Measurements from ENCODE around the gene BEST1. TPM values are rescaled to one million over a fixed set of nuclear protein-coding genes. Genes with fewer than 3 reads are reported as not detected.

BEST1 gene
- total RNA-seq, 1 experiment from 2014 or later: 0.17 TPM

DNA sequence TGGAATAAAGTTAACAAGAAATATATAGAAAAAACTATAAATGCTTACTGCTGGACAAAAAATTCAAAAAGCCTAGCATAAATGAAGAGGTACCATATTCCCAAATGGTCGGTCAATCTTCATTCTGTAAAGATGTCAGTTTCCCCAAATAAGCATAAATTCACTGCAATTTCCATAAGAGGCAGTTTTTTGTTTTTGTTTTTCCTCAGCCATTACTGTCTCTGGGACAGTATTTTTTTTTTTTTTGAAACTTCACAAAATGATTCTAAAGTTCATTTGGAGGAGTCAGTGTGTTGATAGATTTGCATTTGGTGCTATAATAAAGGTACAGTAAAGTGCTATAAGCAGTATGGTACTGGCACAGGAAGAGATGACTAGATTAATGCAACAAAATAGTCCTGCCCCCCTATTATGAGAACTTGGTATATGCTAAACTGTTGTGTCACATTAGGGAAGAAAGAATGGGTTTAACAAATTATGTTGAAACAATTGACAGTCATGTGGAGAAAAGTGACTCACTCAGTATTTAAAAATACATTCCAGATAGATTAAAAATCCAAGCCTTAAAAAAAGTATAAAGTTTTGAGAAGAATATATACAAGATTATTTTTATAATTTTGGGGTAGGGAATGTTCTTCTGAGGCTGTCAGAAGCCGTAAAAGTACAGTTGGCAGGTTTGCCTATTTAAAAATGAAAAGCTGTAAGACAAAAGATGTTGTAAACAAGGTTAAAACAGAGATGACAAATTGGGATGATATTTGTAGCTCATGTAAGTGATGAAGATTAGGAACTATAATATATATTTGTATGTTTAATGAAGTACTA lies 19.9 kb downstream of the BEST1 start:
- H3K4me3 Mint-ChIP-seq: no peak overlapping the region

DNA sequence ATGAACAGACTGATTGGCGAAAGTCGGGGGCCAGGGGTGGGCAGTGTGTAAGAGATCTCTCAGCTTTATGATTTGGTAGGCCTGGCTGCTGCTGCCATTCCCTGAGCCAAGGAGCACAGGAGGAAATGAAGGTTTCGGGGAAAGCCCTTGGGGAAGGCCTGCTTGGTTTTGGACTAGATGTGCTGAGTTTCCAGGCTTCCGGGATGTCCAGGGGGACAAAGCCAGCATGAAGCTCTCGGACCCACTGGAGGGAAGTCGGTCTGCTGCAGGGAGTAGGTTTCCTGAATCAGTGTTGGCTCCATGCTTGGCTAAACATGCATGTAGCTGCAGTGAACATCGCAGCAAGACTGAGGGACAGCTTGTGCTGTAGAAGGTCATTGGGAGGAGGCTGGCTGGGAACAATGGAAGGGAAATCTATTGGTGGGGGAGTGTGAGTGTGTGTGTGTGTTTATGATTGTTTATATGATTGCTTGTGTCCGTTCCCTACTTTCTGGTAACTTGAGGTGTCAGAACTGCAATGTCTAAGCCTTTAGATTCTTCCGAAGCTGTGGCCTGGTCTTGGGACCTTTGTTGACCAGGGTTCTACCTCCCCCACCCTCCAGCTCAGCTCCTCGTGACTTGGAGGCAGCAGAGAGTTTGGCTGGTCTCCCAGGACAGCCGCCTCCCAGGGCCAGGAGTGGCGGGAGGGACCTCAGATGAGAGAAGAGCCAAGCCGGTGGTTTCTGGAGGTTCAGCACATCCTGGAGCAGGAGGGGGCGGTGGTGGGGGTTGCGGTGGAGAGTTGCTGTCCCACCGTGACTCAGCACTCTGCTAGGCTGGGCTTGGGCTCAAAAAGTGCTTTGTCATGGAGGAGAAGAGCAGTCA lies 21.3 kb downstream of the BEST1 start:
- peaks cover 2% of the 10 kb centered on the region for H3K36me3 Mint-ChIP-seq
- peak; percentile 98 for DNase-seq (ENCODE audit: low spot score)
- H3K9me3 Mint-ChIP-seq: no peaks in the 10 kb centered on the region
- peak; percentile 65 for ATAC-seq
- H3K27me3 Mint-ChIP-seq (ENCODE audit: low read depth): peaks cover 2% of the 10 kb centered on the region; the same call in 1 of the 2 replicates
- H3K4me1 Mint-ChIP-seq: peaks cover 51% of the 10 kb centered on the region
- peak overlapping the region; percentile 27 for H3K4me3 Mint-ChIP-seq
- POLR2A ChIA-PET: interaction anchor here (0.6 to 1.2 kb wide), 4 partner anchors 11 to 163 kb away, joined by 3 to 5 read pairs (median 3); no protein-coding TSS in a partner anchor
- CTCF ChIA-PET: interaction anchor here (0.6 to 3.4 kb wide), 10 partner anchors 22 to 191 kb away, joined by 3 to 35 read pairs (median 4); partner anchors contain the start of gene BEST1
- peak overlapping the region; percentile 96 for H3K27ac Mint-ChIP-seq
- TF ChIP-seq, protein P1, sequence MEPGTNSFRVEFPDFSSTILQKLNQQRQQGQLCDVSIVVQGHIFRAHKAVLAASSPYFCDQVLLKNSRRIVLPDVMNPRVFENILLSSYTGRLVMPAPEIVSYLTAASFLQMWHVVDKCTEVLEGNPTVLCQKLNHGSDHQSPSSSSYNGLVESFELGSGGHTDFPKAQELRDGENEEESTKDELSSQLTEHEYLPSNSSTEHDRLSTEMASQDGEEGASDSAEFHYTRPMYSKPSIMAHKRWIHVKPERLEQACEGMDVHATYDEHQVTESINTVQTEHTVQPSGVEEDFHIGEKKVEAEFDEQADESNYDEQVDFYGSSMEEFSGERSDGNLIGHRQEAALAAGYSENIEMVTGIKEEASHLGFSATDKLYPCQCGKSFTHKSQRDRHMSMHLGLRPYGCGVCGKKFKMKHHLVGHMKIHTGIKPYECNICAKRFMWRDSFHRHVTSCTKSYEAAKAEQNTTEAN (CRISPR knock-in tag; IDR thresholded peaks at IDR 0.05): no peak
- TF ChIP-seq CBFB (CRISPR knock-in tag; IDR thresholded peaks at IDR 0.05; ENCODE audit: low read depth) (no peak), CREB1 (CRISPR knock-in tag; IDR thresholded peaks at IDR 0.05) (no peak), FOXP1 (CRISPR knock-in tag; IDR thresholded peaks at IDR 0.05; ENCODE audit: borderline replicate concordance) (0 out of 2 replicates have a peak, but pooled peaks have one; percentile 31)
- TF ChIP-seq, protein P2, sequence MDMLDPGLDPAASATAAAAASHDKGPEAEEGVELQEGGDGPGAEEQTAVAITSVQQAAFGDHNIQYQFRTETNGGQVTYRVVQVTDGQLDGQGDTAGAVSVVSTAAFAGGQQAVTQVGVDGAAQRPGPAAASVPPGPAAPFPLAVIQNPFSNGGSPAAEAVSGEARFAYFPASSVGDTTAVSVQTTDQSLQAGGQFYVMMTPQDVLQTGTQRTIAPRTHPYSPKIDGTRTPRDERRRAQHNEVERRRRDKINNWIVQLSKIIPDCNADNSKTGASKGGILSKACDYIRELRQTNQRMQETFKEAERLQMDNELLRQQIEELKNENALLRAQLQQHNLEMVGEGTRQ (CRISPR knock-in tag; IDR thresholded peaks at IDR 0.05): peak; percentile 45; the same call in 1 of the 2 replicates
- TF ChIP-seq, protein P3, sequence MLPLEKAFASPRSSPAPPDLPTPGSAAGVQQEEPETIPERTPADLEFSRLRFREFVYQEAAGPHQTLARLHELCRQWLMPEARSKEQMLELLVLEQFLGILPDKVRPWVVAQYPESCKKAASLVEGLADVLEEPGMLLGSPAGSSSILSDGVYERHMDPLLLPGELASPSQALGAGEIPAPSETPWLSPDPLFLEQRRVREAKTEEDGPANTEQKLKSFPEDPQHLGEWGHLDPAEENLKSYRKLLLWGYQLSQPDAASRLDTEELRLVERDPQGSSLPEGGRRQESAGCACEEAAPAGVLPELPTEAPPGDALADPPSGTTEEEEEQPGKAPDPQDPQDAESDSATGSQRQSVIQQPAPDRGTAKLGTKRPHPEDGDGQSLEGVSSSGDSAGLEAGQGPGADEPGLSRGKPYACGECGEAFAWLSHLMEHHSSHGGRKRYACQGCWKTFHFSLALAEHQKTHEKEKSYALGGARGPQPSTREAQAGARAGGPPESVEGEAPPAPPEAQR (CRISPR knock-in tag; IDR thresholded peaks at IDR 0.05): no peak
- TF ChIP-seq, protein P4, sequence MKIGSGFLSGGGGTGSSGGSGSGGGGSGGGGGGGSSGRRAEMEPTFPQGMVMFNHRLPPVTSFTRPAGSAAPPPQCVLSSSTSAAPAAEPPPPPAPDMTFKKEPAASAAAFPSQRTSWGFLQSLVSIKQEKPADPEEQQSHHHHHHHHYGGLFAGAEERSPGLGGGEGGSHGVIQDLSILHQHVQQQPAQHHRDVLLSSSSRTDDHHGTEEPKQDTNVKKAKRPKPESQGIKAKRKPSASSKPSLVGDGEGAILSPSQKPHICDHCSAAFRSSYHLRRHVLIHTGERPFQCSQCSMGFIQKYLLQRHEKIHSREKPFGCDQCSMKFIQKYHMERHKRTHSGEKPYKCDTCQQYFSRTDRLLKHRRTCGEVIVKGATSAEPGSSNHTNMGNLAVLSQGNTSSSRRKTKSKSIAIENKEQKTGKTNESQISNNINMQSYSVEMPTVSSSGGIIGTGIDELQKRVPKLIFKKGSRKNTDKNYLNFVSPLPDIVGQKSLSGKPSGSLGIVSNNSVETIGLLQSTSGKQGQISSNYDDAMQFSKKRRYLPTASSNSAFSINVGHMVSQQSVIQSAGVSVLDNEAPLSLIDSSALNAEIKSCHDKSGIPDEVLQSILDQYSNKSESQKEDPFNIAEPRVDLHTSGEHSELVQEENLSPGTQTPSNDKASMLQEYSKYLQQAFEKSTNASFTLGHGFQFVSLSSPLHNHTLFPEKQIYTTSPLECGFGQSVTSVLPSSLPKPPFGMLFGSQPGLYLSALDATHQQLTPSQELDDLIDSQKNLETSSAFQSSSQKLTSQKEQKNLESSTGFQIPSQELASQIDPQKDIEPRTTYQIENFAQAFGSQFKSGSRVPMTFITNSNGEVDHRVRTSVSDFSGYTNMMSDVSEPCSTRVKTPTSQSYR (CRISPR knock-in tag; IDR thresholded peaks at IDR 0.05): peak; percentile 59; the same call in 1 of the 2 replicates

More for the DNA sequence above, 19.9 kb downstream of the BEST1 start:
- CTCF ChIA-PET: interaction anchor here (0.7 to 2.8 kb wide), 4 partner anchors 15 to 112 kb away, joined by 4 to 33 read pairs (median 15); partner anchors contain the start of gene BEST1
- no peak overlapping the region; the same call in 1 of the 2 replicates for H3K27ac Mint-ChIP-seq
- H3K27me3 Mint-ChIP-seq (ENCODE audit: low read depth): peaks cover 2% of the 10 kb centered on the region; the same call in 1 of the 2 replicates
- peaks cover 55% of the 10 kb centered on the region for H3K4me1 Mint-ChIP-seq
- ATAC-seq (no peak), DNase-seq (ENCODE audit: low spot score) (no peak)
- TF ChIP-seq ZNF138 (CRISPR knock-in tag; conservative IDR thresholded peaks at IDR 0.05) (no peak), TP53 (CRISPR knock-in tag; IDR thresholded peaks at IDR 0.05) (no peak), OVOL2 (CRISPR knock-in tag; IDR thresholded peaks at IDR 0.05; ENCODE audit: borderline replicate concordance) (no peak), CREB1 (CRISPR knock-in tag; IDR thresholded peaks at IDR 0.05) (no peak), NR1H2 (CRISPR knock-in tag; IDR thresholded peaks at IDR 0.05) (no peak), GABPB1 (CRISPR knock-in tag; IDR thresholded peaks at IDR 0.05) (no peak), TEAD1 (CRISPR knock-in tag; IDR thresholded peaks at IDR 0.05) (no peak), TEAD4 (CRISPR knock-in tag; IDR thresholded peaks at IDR 0.05) (no peak), ELF4 (CRISPR knock-in tag; IDR thresholded peaks at IDR 0.05; ENCODE audit: low read depth) (no peak), ZNF423 (CRISPR knock-in tag; IDR thresholded peaks at IDR 0.05) (no peak), SOX15 (CRISPR knock-in tag; IDR thresholded peaks at IDR 0.05) (no peak), ESRRA (CRISPR knock-in tag; IDR thresholded peaks at IDR 0.05; ENCODE audit: borderline replicate concordance) (no peak)
- TF ChIP-seq, protein P5, sequence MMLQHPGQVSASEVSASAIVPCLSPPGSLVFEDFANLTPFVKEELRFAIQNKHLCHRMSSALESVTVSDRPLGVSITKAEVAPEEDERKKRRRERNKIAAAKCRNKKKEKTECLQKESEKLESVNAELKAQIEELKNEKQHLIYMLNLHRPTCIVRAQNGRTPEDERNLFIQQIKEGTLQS (CRISPR knock-in tag; conservative IDR thresholded peaks at IDR 0.05): no peak
- TF ChIP-seq, protein P6, sequence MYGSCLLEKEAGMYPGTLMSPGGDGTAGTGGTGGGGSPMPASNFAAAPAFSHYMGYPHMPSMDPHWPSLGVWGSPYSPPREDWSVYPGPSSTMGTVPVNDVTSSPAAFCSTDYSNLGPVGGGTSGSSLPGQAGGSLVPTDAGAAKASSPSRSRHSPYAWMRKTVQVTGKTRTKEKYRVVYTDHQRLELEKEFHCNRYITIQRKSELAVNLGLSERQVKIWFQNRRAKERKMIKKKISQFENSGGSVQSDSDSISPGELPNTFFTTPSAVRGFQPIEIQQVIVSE (CRISPR knock-in tag; IDR thresholded peaks at IDR 0.05; ENCODE audit: borderline replicate concordance): no peak
- TF ChIP-seq, protein P7, sequence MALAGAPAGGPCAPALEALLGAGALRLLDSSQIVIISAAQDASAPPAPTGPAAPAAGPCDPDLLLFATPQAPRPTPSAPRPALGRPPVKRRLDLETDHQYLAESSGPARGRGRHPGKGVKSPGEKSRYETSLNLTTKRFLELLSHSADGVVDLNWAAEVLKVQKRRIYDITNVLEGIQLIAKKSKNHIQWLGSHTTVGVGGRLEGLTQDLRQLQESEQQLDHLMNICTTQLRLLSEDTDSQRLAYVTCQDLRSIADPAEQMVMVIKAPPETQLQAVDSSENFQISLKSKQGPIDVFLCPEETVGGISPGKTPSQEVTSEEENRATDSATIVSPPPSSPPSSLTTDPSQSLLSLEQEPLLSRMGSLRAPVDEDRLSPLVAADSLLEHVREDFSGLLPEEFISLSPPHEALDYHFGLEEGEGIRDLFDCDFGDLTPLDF (CRISPR knock-in tag; IDR thresholded peaks at IDR 0.05): no peak
- TF ChIP-seq, protein P1 (CRISPR knock-in tag; IDR thresholded peaks at IDR 0.05): no peak
- TF ChIP-seq, protein P3 (CRISPR knock-in tag; IDR thresholded peaks at IDR 0.05): no peak
- H3K9me3 Mint-ChIP-seq: no peaks in the 10 kb centered on the region
- H3K36me3 Mint-ChIP-seq: peaks cover 13% of the 10 kb centered on the region
- POLR2A ChIA-PET: no interaction called here

Measured in WTC11 (cell line).